Measurements from ENCODE around the gene ROBO1.

ROBO1 gene

DNA sequence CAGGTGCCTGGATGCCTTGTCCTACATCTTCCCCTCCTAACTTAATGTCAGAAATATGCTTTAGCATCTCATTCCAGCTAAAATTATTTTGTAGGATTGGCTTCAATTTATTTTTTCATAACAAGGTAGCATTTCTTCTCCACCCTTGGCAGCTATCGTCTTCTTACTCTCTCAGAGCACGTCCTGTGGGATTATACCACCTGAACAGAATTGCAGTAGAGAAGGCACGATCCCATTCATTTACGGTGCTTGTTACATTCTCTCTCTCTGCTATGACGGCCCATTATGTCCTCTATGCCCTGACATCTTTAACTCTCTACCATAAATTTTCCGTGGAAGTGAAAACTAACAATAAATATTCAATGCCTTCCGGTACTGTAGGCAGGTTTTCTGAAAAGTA is 103.3 kb downstream of the ROBO1 start:
- DNase-seq: no peak

GRCh38 chr3:79661896-79662295 is 105.9 kb downstream of the ROBO1 start:
- no peak for DNase-seq

- no peak for DNase-seq
Observed at GRCh38 chr3:79657076-79657475, 110.7 kb downstream of the ROBO1 start.

DNA sequence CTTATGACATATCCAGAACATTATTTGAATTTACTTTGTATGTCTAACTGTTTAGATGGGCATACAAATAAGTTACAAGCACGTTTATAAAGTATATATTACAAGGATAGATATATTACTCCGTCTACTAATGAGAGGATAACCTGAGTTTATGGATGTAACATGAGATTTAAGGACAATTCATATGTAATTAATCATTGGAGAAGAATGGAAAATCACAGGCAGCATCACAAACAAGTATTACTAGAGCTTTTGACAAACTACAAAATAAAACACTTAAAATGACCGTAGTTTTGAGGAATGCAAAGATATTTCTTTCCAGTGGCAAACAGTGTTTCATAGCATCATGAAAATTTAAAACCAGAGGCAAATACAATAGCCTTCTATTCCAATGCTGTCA is 113.8 kb downstream of the ROBO1 start:
- no peak for DNase-seq

- DNase-seq: no peak
Observed at GRCh38 chr3:79653266-79653830, 114.5 kb downstream of the ROBO1 start.

GRCh38 chr3:79651536-79652065 is 116.2 kb downstream of the ROBO1 start:
- DNase-seq: no peak

- no peak for DNase-seq
Observed at GRCh38 chr3:79639855-79640254, 127.9 kb downstream of the ROBO1 start.

DNA sequence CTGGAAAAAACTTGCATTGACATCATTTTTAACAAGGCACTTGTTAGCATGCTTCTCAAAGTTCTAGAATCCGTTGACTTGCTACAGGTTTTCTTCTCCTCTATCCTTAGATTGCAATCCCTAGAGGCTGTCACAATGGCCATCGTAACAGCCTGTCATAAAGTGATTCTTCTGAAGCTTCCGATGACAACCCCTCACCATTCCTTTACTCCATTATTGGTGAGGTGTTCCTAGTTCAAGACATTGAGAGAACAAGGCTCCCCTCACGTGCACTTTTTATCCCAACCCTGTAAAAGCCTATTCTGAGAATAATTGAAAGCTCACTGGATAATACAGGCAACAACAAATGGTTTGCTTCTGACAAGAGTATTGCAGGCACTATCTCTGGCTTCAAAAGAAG is 131.4 kb downstream of the ROBO1 start:
- no peak for DNase-seq

- DNase-seq: no peak
Observed at GRCh38 chr3:79632842-79633241, 135.0 kb downstream of the ROBO1 start.

DNA sequence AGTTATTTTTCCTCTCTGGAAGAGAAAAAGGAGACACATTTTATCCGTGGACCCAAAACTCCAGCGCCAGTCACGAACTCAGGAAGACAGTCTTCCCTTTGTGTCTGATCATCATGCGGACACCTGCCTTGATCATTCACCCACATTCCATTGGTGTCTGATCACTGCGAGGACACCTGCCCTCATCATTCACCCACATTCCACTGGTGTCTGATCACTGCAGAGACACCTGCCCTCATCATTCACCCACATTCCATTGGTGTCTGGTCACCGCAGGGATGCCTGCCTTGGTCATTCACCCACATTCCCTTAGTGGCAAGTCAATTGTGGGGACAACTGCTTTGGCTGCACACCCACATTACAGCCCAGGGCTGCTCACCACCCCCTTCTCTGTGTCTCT is 148.9 kb downstream of the ROBO1 start:
- DNase-seq: no peak

- no peak for DNase-seq
Observed at GRCh38 chr3:79606414-79606813, 161.4 kb downstream of the ROBO1 start.

DNA sequence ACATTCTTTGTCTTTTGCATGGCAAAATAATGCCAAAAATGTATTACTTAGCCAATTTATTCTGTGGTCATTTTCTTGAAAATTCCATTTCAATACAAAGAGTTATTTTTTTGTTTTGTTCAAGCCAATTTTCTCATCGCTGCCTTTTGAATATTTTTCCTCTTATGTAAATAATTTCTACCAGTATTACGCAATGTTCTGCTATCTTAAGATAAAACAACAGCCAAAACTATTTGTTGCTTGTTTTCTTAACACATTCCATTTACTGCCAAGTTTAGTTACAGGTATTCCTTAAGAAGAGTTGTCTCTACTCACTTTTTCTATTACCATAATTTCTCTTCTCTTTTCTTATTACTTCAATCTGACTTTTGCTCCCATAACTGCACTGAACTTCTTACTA is 163.1 kb downstream of the ROBO1 start:
- DNase-seq: no peak

DNA sequence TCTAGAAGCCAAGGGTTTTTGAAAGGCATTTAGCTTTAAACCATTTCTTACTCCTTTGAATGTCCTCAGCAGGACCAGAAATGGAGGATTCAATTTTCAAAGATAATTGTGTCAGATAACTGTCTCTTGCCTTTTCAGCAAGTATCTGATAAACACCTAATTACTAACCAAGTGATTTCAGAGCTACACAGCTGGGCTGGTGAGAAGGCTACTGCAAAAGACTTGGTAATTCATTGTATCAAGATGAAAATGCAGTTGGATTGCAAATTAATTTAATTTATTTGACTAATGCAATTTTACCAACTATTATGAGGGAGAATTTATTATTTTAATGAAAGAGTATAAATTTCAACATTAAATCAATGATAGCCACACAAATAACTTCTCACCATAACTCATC is 165.4 kb downstream of the ROBO1 start:
- DNase-seq: no peak

DNA sequence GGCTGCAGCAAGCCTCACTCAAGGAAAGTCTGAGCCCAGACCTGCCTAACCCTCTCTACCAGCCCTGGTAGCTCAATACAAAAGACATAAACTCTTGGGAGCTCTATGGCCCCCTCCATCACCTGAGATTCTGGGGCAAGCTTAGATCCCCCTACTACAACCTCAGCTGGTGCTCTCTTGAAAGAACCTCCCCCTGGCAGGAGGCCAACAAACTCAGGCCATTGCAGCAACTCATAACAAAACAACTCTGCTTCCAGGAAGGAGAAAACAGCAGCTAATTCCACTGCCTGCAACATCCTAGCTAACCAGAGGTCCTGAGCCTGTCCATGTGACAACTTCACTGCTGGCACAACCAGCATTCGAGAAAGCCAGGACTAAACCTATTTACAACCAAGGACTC is 169.2 kb downstream of the ROBO1 start:
- DNase-seq: no peak

DNA sequence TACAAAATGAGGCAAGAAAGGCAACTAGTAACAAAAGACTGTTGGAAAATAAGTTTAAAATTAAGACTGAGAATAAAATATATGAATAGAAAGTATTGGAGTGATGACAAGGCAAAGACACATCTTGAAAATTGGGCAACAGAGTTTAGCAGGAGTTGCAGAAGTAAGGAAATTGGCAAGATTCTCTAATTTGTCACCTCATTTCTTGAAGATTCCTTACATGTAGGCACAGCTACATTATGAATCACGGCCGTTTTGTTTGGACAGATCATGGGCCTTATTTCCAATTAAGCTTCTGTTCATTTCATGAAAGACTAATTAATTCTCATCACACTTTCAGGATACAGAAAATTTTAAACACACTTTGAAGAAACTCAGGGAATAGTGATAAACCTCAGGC is 170.1 kb downstream of the ROBO1 start:
- DNase-seq: no peak

GRCh38 chr3:79587150-79587549 is 180.6 kb downstream of the ROBO1 start:
- DNase-seq: no peak

- no peak for DNase-seq
Observed at GRCh38 chr3:79586232-79586631, 181.6 kb downstream of the ROBO1 start.

DNA sequence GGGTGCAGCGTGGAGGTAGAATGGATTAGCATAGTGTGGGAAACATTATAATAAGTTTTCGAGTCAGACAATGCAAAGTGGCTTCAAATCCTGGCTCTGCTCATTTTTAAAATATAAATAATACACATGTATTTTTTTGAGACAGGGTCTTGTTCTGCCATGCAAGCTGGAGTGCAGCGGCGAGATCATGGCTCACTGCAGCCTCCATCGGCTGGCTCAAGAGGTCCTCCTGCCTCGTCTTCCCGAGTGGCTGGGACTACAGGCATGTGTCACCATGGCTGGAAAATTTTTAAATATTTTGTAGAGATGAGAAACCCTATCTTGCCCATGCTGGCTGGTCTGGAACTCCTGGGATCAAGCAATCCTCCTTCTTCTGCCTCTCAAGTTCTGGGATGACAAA is 194.9 kb downstream of the ROBO1 start:
- no peak for DNase-seq

GRCh38 chr3:79568938-79569337 is 198.9 kb downstream of the ROBO1 start:
- no peak for DNase-seq

DNA sequence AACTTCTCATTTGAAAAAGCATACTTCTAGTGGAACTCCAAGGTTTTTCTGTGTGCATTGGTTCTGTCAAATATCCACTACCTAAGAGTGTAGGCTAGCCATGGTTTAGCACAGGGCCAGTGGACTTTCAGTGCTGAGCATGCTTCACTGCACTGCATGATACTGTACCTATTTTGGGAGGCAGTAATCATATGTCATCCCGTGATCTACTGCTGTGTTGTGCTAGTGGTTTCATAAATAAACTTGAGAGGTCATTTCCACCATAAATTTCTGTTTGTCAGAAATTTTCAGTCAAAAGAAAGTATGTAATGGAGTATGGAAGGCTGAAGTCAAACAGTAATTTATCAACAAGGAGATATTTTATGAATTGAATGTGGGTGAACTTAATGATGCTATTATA is 203.6 kb downstream of the ROBO1 start:
- no peak for DNase-seq

DNA sequence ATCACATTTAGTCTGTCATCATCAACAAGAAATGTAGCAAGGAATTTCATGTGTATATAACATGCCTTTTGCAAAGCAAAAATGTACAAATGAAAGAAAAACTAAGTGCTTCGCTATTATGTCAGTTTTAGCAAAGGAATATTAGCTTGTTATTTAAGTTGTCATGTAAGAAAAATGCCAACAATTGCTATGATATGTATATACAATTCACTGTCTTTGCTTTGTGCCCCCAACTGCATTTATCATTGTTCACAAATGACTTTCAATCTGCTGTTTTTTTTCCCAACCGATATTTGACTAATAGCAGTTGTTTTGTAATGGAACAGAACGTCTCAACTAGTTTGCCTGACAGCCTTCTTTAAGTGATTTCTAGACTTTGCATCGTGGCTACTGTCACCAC is 207.1 kb downstream of the ROBO1 start:
- no peak for DNase-seq

GRCh38 chr3:79558943-79559342 is 208.9 kb downstream of the ROBO1 start:
- DNase-seq: no peak

DNA sequence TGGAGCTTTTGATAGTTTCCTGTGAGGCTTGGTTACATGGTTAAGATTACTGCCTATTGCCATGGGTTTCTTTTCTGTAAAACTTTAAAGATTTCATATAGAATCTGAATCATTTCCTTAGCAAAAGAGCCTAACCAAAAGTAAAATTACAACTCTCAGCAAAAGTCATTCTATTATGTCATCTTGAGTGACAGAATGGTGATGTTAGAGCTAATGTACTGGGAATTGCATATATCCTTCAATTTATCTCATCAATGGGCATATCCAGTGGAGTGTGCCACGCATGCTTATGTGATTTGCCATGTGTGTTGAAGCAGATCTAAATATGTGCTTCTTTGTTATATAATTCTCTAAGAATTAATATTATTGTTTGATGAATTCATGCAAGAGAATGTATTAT is 212.1 kb downstream of the ROBO1 start:
- no peak for DNase-seq

GRCh38 chr3:79551997-79552396 is 215.8 kb downstream of the ROBO1 start:
- no peak for DNase-seq

GRCh38 chr3:79551321-79551892 is 216.4 kb downstream of the ROBO1 start:
- DNase-seq: no peak
